GM19193 (cell line): ENCODE data around the gene NDUFB2.

Source experiments
- POLR2A ChIP-seq: IDR thresholded peaks from 4 replicates; pipeline ENCODE4 v1.6.1; 2011; ENCODE audit not compliant: insufficient read depth, insufficient read length; ENCODE audit errors: extremely low read depth

NDUFB2 gene

GRCh38 chr7:140702774-140703173, 6.3 kb downstream of the NDUFB2 start:
- no peak for TF ChIP-seq POLR2A

- no peak for TF ChIP-seq POLR2A
Observed at GRCh38 chr7:140704205-140704604, 7.7 kb downstream of the NDUFB2 start.

GRCh38 chr7:140707132-140707531, 10.6 kb downstream of the NDUFB2 start:
- no peak for TF ChIP-seq POLR2A

- TF ChIP-seq POLR2A, result no peak
Observed at GRCh38 chr7:140714331-140715040, 18.0 kb downstream of the NDUFB2 start.

GRCh38 chr7:140719721-140720120, 23.2 kb downstream of the NDUFB2 start:
- no peak for TF ChIP-seq POLR2A

- no peak for TF ChIP-seq POLR2A
Observed at GRCh38 chr7:140722254-140722653, 25.7 kb downstream of the NDUFB2 start.

- TF ChIP-seq POLR2A, result no peak
Observed at GRCh38 chr7:140723006-140723405, 26.5 kb downstream of the NDUFB2 start.

- TF ChIP-seq POLR2A, result no peak
Observed at GRCh38 chr7:140723574-140723973, 27.1 kb downstream of the NDUFB2 start.

- no peak for TF ChIP-seq POLR2A
Observed at GRCh38 chr7:140724706-140725105, 28.2 kb downstream of the NDUFB2 start.

- no peak for TF ChIP-seq POLR2A
Observed at GRCh38 chr7:140726281-140726680, 29.8 kb downstream of the NDUFB2 start.

GRCh38 chr7:140732416-140732815, 35.9 kb downstream of the NDUFB2 start:
- TF ChIP-seq POLR2A, result no peak

GRCh38 chr7:140734096-140734495, 37.6 kb downstream of the NDUFB2 start:
- no peak for TF ChIP-seq POLR2A

- no peak for TF ChIP-seq POLR2A
Observed at GRCh38 chr7:140734729-140735128, 38.2 kb downstream of the NDUFB2 start.

GRCh38 chr7:140738280-140738679, 41.8 kb downstream of the NDUFB2 start:
- no peak for TF ChIP-seq POLR2A

GRCh38 chr7:140744005-140744404, 47.5 kb downstream of the NDUFB2 start:
- TF ChIP-seq POLR2A, result no peak

- TF ChIP-seq POLR2A, result no peak
Observed at GRCh38 chr7:140745266-140746058, 49.0 kb downstream of the NDUFB2 start.

GRCh38 chr7:140746751-140747150, 50.2 kb downstream of the NDUFB2 start:
- TF ChIP-seq POLR2A, result no peak

GRCh38 chr7:140752533-140752932, 56.0 kb downstream of the NDUFB2 start:
- TF ChIP-seq POLR2A, result no peak
